ENCODE data around the gene COL9A3.

COL9A3 gene

DNA sequence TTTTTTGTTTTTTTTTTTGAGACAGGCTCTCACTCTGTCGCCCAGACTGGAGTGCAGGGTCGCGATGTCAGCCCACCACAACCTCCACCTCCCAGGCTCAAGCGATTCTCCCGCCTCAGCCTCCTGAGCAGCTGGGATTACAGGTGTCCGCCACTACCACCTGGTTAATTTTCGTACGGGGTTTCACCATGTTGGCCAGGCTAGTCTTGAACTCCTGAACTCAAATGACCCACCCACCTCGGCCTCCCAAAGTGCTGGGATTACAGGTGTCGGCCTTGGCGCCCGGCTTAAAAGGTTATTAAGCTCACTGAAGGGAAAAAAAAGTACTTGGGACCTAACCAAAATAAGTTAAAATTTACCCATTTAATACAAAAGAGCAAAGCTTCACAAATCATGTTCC is 42.9 kb downstream of the COL9A3 start:
- no peak for DNase-seq

DNA sequence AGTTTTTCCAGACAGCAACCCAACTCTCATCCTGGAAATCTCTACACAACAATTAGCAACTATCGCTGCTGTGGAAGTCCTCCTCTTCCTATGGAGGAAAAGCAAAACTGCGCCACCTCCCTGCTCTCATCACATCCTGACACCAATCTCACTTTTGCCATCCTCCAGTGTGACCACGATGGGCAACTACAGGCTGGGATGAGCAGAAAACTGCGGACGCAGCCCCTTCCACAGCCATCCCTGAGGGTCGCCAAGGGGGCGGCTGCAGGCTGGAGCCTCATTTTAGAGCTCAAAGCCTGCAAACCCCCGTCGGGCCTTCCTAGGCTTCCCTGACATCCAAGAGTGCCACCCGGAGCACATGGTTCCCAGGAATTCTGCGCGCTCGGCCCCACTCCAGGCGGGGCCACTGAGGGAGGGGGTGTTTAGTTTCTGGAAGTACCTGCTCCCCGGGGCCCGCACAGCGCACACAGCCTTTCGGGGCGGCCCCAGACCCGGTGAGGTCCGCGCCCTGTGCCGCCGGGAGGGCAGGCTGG is 43.6 kb downstream of the COL9A3 start:
- no peak for DNase-seq

GRCh38 chr20:62860924-62861691 is 44.3 kb downstream of the COL9A3 start:
- DNase-seq = peak; percentile 25 to 57 (median 42)

DNA sequence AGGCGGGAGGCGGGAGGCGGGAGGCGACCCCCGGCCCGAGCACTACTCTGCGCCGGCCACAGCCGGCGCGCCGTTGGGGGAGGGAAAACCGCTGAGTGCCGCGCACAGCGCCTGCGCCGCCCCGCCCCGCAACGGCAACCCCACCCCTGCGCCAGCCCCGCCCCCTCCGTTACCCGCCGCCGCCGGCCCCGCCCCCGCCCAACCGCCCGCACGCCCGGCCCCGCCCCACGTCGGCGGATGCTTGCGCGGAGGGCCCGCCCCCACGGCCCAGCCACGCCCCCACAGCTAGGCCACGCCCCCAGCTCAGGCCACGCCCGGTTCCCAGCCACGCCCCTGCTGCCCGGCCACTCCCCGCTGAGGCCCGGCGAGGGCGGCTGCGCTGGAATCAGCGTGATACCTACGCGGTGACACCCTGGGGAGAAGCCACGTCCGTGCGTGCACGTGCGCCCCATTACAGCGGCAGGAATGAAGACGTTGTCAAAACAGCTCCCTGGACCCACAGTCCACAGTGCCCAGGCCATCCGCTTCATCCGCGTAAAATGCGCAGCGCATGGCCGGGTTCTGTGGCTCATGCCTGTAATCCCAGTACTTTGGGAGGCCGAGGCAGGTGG is 45.0 kb downstream of the COL9A3 start, which contains the start of gene TCFL5:
Gene TCFL5, minus strand, starts transcription at position 97 of the 611 bp plus-strand sequence. CDS start 152 bp downstream, outside the sequence.
- DNase-seq = peak; percentile 85 to 94 (median 88)

GRCh38 chr20:62864207-62864606 is 47.4 kb downstream of the COL9A3 start:
- DNase-seq = no peak

GRCh38 chr20:62872184-62872847 is 55.5 kb downstream of the COL9A3 start:
- DNase-seq = no peak

GRCh38 chr20:62872862-62873261 is 56.0 kb downstream of the COL9A3 start:
- no peak for DNase-seq

DNA sequence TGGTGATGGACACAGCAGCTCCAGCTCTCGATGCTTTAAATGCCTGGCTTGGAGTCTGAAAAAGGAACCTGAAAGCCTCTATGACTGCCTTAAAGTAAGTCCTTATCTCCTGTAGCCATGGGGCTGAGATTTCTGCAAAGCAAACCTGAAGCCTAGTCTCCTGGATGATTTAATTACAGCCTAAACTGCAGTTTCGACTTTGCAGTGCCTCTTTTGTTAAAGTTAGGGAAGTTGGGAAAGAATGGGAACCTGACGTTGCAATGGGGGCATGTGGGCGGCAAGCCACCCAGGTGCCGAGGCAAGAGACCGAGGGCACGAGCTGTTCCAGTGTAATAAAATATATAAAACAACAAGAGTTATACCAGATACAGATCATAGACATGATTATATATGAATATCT is 56.4 kb downstream of the COL9A3 start:
- DNase-seq = no peak

DNA sequence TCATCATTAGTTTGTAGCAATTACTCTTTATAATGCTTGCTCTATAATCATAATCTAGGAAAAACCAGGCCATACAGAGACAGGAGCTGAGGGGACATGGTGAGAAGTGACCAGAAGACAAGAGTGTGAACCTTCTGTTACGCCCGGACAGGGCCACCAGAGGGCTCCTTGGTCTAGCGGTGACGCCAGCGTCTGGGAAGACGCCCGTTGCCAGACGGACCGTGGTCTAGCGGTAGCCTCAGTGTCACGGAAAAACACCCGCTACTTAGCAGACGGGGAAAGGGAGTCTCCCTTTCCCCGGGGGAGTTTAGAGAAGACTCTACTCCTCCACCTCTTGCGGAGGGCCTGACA is 56.8 kb downstream of the COL9A3 start:
- peak in 1 of 5 donors; percentile 25 for DNase-seq

- no peak for DNase-seq
Observed at GRCh38 chr20:62874964-62875344, 58.1 kb downstream of the COL9A3 start.

DNA sequence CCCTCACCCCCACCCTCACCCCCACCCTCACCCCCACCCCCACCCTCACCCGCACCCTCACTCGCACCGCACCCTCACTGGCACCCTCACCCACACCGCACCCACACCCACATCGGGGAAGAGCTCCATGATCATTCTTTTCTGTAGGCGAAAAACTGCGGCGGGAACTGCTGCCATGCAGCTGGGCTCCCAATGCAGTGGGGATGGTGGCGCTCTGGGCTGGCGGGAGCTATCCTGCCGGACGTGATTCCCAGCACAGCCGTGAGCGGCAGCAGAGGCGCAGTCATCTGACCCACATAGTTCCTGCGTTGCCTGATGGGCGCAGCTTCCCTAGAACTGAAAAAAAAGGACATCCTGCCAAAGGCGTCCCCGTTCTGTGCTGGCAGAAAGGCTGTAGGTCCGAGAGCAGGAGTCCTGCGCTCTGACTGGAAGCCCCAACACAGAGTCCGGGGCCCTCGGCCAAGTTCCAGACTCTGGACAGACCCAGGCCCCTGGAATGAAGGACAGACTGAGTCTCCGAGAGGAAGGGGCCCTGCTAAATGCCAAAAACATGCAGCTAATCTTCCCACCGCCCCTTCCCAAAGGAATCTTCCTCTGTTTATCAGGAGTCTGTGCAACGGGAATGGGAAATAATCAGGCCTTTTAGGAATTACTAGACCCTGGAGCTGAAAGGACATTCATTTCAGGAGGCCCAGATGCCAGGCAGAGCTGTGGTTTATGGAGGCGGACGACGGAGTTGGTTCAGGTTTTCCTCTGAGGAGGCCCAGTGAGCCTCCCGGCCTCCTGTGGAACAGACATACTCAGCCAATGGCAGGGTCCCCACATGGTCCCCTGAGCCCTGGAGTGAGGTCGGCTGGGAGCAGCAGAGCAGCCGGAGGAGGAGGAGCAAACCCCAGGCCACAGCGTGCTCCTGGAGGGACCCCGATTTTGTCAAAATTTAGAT is 58.8 kb downstream of the COL9A3 start:
- peak in 1 of 5 donors; percentile 42 for DNase-seq

DNA sequence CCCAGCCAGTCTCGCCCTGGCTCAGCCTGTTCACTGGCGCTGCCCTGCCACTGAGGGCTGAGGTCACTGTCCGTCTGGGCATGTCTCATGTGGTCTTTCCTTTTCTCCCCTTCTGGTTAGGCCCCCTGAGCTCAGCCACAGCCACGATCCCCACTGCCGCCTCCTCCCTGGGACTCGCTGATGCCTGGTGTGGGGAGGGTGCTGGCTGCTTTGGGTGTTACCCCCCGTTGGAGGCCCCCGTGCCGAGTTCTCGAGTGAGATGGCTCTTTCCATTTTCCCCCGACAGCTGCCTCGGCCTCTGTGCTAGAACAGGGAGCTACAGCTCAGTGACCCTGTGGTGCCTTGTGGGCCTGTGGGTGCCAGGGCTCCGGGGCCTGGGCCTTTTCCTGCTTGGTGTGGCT is 59.7 kb downstream of the COL9A3 start:
- no peak for DNase-seq

- no peak for DNase-seq
Observed at GRCh38 chr20:62876902-62877816, 60.3 kb downstream of the COL9A3 start.

DNA sequence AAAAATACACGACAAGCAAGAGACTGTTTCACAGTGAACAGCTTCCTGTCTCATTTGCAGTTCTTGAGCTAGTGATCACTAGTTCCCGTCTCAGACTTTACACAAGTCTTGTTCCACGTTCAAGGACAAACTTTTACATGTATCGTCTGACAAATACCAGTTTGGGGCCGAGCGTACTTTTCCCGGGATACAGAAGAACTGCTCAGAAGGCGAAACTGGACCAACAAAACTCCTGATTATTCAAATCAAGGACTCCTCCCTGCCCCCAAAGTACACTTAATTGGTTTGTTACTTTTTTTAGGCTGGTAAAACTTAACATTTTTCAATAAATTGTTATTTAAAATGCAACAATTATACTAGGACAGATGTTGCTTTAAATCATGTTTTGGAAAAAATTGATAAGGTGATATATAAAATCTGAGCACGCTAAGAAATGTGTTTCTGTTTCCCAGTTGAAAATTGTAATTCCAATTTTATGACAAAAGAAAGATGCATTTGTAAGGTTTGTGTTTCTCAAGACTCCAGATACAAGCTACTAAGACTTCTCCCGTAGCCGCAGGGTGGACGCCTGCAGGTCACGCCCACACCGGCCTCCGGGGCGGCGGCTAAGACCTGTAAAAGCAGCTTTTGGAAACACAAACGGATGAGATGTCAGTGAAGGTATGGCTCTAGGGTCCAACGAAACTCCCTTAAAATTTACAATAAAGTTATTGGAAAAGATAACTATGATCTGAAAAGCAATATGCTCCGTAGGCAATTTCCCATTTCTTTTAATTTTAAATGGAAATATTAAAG is 61.6 kb downstream of the COL9A3 start:
- DNase-seq = no peak

DNA sequence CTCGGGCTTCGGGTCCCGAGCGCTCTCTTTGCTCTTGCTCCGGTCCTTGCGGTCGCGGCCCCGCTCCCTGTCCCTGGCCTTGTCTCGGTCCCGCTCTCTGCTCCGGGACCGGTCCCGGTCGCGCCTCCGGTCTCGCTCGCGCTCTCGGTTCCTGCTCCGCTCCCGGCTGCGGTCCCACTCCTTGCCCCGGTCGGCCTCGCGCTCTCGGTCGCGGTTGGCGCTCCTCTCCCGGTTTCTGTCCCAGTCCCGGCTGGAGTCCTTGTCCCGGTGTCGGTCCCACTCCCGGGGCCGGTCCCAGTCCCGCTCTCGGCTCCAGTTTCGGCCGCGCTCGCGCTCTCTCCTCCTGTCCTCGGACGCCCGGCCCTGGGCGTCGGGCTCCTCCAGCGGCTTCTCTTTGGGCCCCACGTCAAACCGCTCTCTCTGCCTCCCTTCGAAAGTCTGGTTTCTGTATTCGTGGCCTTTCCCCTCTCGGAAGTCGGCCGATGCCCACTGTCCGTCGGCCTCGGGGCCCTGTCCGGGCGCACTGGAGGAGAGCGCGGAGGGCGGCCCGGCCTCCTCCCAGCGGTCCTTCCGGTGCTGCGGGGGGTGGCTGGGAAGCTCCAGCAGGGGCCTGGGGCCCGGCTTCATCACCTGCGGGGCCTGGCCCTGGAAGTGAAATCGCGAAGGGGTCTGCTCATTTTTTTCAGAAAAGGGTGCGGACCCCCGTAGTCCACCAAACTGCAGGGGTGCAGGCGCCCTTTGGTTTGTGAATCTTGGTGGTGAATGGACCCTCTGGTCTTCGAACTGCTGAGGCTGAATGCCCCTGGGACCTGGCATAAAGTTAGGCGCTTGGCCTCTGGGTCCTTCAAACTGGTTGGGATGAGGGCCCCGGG is 62.7 kb downstream of the COL9A3 start:
- no peak for DNase-seq

- DNase-seq = no peak
Observed at GRCh38 chr20:62880147-62880934, 63.5 kb downstream of the COL9A3 start.

DNA sequence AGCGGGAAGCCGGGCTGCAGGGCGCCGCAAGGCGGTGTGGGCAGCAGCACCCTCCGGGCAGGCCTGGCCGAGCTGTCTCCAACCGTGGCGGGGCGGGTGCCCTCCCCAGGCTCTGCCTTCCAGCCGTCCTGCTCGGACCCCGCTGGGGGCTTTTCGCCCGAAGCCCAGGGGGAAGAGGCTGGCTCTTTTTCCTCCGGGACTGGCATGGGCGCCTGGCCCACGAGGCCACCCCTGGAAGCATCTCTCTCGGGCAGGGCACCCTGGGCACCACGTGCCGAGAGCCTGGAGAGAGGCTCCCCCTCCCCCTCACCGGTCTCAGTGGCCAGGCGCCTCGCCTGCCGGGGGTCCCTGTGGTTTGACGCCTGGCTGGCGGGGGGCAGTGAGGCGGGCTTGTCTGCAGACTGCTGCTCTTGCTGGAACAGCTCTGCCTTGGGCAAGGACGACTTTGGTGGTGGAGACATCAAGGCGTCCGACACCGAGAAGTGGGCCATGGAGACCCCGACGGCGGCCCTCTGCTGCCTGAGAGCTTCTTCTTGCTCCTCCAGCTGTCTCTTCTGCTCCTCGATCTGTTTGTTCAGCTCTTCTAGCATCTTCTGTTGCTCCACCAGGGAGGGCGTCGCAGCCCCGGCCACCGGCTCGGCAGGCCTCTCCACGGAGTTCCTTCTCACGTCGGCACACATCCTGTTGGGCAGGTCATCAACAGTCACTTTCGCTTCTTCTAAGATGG is 64.2 kb downstream of the COL9A3 start:
- no peak for DNase-seq
